HG03354 (cell line): Measurements from ENCODE around the gene CDH4.
"Not testable (repeated sequence)": the region's sequence is repeated elsewhere in the genome, so short reads cannot be mapped to it uniquely, and the experiment has no call there.

Experiments used
- ATAC-seq: cut with Tn5 transposase; IDR thresholded peaks from one replicate; pipeline ENCODE4 v1.9.1; 2021; ENCODE audit warnings: mild to moderate bottlenecking; ENCODE audit not compliant: unreplicated experiment, poor library complexity, severe bottlenecking

The CDH4 gene

GRCh38 chr20:61945495-61945894, 693.4 kb downstream of the CDH4 start:
- ATAC-seq, result not testable (repeated sequence)

DNA sequence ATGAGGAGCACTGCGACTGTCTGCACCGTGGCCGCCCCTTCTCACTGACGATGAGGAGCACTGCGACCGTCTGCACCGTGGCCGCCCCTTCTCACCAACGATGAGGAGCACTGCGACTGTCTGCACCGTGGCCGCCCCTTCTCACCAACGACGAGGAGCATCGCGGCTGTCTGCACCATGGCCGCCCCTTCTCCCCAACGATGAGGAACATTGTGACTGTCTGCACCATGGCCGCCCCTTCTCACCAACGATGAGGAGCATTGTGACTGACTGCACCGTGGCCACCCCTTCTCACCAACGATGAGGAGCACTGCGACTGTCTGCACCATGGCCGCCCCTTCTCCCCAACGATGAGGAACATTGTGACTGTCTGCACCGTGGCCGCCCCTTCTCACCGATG, 696.0 kb downstream of the CDH4 start:
- ATAC-seq, result not testable (repeated sequence)

DNA sequence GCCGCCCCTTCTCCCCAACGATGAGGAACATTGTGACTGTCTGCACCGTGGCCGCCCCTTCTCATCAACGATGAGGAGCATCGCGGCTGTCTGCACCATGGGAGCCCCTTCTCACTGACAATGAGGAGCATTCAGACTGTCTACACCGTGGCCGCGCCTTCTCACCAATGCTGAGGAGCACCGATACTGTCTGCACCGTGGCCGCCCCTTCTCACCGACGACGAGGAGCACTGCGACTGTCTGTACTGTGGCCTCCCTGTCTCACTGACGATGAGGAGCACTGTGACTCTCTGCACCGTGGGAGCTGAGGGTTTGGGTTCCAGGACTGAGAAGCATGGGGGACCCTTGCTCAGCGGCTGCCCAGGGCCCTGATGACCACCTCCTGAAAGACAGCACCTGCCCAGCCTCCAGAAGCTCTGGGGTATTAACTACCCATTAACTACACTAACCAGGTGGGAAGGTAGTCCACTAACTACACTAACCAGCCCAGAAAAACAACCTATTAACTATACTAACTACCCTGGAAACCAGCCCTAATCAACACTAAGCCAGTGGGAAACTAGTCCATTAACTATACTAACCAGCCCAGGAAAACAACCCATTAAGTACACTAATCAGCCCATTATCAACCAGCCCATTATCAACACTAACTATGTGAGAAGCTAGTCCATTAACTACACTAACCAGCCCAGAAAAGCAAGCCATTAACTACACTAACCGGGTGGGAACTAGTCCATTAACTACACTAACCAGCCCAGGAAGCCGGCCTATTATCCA, 696.7 kb downstream of the CDH4 start:
- no peak for ATAC-seq

GRCh38 chr20:61949363-61949713, 697.3 kb downstream of the CDH4 start:
- no peak for ATAC-seq

DNA sequence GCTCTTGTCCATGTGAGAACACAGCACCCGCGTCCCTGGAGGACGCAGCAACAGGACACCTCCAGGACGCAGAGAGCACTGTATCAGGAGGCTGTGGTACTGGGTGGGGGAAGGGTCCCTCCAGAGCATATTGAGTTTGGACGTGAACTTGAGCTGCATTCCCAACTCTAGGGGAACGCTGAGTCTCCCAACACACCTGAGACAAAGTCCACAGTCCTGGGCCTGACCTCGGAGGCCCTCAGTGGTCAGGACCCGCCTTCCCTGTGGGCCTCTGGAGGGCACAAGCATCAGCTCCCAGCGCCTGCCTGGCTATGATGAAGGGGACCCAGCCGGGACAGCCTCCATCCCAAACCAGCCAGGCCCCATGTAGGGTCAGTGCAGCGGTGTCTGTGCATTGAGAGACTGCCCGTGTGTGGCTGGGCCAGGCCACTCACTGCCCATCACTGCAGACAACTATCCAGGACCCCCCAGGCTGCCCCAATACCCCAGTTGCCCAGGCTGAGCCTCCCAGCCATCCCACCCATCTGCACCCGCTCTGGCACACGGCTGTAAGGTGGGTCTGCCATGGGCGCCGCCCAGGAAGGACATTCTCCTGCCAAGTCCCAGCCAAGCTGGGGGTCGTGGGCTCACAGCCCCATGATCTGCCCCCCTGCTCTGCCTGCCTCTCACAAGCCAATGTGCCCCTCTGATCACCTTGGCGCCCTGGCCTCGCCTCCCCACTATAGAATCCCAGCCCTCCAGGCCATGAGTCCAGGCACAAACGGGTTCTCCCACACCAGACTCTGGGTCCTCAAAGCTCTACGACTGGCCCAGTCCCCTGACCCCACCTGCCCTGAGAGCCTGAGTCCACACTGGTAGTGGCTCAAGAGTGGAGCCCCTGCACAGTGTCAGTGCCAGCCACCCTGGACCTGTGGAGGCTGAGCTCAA, 697.9 kb downstream of the CDH4 start:
- ATAC-seq, result no peak

DNA sequence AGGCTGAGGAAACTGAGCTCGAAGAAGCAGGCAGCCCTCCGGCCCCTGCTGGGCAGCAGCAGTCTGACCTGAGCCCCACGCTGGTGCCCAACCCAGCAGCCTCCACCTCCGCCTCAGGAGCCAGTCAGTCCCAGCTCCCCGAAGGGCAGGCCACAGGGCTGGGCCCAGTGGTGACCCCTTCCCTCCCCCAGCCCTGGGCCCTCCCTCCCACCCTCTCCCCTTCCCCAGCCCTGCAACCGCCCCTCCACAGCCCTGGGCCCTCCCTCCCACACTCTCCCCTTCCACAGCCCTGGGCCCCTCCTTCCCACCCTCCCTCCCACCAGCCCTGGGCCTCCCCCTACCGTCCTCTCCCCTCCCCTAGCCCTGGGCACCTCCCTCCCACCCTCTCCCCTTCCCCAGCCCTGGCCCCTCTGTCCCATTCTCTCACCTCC, 698.6 kb downstream of the CDH4 start:
- no peak for ATAC-seq

DNA sequence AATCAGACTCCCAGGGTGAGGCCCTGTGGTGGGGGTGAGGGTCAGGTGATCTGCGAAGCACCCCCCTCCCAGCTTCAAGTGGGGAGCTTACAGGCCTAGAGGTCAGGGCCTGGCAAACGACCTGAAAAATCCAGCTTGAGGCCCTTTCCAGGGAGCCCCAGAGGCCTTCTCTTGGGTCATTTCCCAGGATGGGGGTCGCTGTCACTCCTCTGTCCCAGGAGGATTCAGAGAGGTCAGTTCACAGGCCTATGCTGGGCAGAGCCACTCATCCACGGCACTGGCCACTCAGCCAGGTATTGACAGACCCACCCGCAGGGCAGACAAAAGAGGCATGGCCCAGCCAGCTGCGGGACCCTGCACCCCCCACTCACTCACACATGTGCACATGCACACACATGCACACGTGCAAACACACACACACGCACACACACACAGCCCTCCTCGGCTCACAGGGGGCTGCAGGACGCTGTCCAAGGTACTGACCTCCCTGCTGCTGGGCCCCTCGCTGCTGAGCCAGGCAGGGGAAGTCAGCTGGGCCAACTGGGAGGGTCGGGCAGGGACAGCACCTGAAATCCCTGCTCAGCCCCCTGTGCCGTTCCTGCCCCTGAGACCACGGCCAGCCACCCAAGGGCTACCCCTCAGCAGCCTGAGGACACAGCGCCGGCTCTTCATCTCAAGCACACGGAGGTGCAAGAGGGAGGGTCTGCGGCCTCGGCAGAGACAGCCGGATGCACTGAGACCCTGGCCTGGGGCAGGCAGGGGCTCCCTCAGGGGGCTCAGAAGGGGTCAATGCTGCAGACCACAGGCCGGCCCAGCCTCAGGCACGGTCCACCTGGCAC, 699.9 kb downstream of the CDH4 start:
- ATAC-seq, result no peak

- no peak for ATAC-seq
Observed at GRCh38 chr20:61953037-61954021, 701.3 kb downstream of the CDH4 start.

DNA sequence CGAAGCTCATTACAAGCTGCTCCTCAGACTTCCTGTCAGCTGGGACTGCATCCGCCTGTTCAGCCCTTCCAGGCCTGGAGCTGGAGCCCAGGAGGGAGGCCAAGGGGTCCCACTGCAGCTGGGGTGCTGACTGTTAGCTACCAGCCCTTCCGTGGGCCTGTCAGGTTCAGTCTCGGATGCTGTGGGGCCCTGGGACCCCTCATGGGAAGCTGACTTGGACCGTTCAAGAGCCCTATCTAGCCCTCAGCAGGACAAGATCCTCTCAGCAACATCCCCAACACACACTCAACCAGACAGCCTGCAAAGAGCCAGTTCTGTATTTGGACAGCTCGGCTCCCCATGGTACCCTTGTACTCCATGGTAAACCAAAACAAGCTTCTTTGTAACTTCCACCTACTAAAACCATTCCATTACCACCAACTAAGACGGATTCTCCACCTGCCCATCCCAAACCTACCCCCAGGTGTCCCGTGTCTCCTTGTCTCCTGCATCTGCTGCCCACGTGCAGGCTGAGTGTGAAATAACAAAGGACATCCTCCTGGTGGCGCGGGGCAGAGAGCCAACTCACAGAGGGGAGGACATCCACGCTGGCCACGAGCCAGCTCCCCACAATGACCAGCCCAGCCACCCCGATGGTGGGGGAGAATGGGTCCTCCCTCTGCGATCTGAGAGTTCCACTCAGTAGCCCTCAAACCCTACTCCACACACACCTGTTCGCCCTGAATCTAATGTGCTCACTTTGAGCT, 702.4 kb downstream of the CDH4 start:
- no peak for ATAC-seq

DNA sequence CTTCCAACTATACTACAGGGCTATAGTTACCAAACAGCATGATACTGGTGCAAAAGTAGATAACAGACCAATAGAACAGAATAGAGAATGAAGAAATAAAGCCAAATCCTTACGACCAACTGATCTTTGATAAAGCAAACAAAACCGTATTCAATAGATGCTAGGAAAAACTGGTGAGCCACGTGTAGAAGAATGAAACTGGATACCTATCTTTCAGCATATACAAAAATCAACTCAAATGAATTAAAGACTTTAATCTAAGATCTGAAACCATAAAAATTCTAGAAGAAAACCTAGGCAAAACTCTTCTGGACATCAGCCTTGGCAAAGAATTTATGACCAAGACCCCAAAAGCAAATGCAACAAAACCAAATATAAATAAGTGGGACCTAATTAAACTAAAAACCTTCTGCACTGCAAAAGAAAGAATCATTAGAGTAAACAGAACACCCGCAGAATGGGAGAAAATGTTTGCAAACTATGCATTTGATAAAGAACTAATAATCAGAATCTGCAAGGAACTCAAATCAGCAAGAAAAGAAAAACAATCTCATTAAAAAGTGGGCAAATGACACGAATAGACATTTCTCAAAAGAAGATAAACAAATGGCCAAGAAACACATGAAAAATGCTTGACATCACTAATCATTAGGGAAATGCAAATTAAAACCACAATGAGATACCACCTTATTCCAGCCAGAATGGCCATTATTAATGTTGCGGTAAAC, 703.8 kb downstream of the CDH4 start:
- ATAC-seq, result no peak

DNA sequence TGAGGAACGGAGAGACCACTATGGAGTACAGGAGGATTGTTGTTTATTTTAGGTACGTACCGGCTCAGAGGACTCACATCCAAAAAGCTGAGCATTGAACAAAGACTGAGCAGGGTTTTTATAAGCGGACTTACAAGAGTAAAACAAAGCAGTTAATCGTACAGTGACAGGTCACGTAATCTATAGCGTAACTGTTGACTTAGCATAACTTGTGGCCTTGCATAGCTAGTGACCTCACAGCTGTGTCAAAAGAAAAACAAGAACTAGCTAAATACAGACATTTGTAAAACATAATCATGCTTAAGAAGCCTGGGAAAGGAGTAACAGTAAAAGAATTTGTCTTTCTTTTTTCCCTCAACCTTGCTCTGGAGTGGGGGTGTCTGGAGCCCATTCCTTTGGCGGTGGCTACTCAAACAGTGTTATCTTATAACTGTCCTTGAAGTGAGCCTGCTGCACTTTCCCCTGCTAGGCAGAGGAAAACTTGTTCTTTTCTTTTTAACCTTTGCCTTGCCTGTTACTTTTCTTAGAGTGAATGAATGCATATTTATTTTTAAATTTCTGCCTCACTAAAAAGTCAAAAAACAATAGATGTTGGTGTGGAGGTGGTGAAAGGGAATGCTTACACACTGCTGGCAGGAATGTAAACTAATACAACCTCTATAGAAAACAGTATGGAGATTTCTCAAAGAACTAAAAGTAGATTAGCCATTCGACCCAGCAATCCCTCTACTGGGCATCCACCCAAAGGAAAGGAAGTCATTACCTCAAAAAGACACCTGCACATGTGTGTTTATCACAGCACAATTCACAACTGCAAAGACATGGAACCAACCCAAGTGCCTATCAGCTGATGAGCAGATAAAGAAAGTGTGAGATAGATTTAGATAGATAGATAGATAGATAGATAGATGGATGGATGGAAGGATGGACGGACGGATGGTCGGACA, 704.6 kb downstream of the CDH4 start:
- no peak for ATAC-seq

DNA sequence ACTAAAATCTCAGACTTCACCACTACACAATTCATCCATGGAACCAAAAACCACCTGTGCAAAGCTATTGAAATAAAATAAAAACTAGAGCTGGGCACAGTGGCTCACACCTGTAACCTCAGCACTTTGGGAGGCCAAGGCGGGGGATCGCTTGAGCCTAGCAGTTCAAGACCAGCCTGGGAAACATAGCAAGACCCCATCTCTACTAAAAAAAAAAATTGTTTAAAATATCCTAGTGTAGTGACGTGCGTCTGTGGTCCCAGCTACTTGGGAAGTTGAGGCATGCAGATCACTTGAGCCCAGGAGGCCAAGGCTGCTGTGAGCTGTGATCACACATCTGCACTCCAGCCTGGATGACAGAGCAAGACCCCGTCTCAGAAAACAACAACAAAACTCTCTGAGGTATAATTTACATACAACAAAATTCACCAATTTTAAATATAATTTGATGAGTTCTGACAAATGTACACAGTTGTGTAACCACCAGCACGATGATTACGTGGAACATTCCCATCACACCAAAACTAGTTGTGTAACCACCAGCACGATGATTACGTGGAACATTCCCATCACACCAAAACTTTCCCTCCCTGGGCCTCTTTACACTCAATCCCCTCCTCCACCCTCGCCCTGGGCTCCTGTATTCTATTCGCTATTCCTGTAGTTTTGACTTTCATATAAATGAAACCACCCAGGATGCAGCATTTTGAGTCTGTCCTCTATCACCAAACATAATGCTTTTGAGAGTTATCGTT, 706.1 kb downstream of the CDH4 start:
- no peak for ATAC-seq

DNA sequence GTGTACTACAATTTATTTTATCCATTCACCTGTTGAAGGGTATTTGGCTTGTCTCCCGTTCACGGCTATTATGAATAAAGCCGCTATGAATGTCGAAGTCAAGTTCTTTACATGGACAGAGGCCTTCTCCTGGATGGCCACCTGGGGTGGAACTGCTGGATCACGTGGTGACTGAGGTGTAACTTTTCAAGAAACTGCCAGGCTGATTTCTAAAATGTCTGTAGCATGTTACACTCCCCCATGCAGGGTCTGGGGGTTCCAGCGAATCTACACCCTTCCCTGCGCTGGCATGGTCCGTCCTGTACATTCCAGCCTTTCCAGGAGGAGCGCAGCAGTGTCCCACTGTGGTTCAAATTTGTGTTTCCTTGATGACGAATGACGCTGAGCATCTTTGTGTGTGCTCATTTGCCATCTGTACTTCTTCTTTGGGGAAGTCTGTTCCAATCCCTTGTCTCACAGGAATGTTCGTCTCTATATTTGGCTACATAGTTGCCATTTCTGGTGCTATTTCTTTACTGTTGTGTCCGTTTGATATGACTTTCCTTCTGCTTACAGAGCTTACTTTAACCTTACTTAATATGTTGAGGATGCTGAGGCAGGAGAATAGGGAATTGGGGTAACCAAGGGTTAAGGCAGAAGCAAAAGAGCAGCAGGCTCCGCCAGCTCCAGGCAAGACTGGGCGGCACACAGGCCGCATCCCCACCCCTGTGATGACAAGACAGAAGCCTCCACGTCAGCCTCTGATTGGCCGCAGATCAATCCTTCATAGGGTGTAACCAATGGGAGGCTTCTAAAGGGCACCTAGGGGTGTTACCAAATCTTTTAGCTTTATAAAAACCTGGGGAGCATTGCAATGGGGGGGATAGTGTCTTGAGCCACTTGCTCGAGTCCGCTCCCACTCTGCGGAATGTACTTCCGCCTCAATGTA, 707.0 kb downstream of the CDH4 start:
- ATAC-seq, result no peak

DNA sequence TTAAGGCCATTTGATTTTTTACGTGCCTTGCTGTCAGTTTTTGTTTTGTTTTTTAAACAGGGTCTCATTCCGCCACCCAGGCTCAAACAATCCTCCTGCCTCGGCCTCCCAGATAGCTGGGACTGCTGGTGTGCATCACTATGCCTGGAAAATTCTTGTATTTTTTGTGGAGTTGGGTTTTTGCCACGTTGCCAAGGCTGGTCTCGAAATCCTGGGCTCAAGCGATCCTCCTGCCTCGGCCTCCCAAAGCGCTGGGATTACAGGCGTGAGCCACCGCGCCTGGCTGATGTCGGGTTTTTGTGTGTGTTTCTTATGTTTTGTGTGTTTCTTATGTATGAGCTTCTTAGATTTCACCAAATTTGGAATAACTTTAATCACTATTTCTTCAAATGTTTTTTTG, 708.8 kb downstream of the CDH4 start:
- no peak for ATAC-seq

DNA sequence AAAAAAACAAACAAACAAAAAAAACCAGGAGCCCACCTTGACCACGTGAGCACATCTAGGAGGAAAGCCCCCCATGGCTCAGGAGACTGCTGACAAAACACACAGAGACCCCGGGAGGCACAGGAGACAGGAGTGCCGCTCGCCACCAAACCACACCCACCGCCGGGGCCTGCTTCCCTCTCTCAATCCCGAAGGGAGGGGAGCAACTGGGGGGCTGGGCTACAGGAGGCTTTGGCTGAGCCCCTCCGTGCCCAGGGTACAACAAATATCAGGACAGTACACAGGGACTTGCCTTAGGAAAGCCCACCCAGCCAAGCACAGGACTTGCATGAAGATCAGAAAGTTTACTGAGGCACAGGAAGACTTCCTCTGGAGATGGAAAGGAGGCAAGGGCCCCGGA, 711.1 kb downstream of the CDH4 start:
- ATAC-seq, result no peak
